ENCODE data around the gene PLCXD1. TPM values are rescaled to one million over a fixed set of nuclear protein-coding genes. Genes with fewer than 3 reads are reported as not detected.

The PLCXD1 gene
- polyA plus RNA-seq, 2 of the 4 experiments (the other 2 are of a cell fraction) = 64.6 to 67.9 TPM

GRCh38 chrX:319579-320125 is 38.5 kb downstream of the PLCXD1 start:
- H3K4me2 ChIP-seq = peak overlapping the region; percentile 98
- peak overlapping the region; percentile 100 for H3K4me3 ChIP-seq
- ATAC-seq (no peak), DNase-seq (ENCODE audit: low read depth in 1 of 2, low spot score in 1 of 2) (no peak), FAIRE-seq (no peak)
- TF ChIP-seq BHLHE40 (IDR thresholded peaks at IDR 0.05; ENCODE audit: low read depth, low read length) (no peak), PHF8 (IDR thresholded peaks at IDR 0.05; ENCODE audit: borderline replicate concordance, low read depth) (no peak), POLR2AphosphoS2 (conservative IDR thresholded peaks at IDR 0.05; ENCODE audit: low read length) (no peak), HES2 (IDR thresholded peaks at IDR 0.05) (no peak), NR3C1 (IDR thresholded peaks at IDR 0.05) (no peak), GATA3 (IDR thresholded peaks at IDR 0.05; ENCODE audit: borderline replicate concordance) (no peak), ZFP36 (IDR thresholded peaks at IDR 0.05; ENCODE audit: borderline replicate concordance, partially characterized antibody) (no peak), ESRRA (IDR thresholded peaks at IDR 0.05; ENCODE audit: borderline replicate concordance, low read length) (no peak), REST (IDR thresholded peaks at IDR 0.05) (no peak), KDM5A (IDR thresholded peaks at IDR 0.05) (no peak), EHF (CRISPR knock-in tag; IDR thresholded peaks at IDR 0.05) (no peak), E2F6 (IDR thresholded peaks at IDR 0.05; ENCODE audit: borderline replicate concordance, low read depth) (no peak), HOXB5 (CRISPR knock-in tag; IDR thresholded peaks at IDR 0.05) (no peak), PBX3 (IDR thresholded peaks at IDR 0.05) (no peak)
- ChIA-PET CTCF (no interaction called here), POLR2A (no interaction called here)
- no peaks in the 10 kb centered on the region for H3K9me3 ChIP-seq
- H3K4me1 ChIP-seq = peaks cover 34% of the 10 kb centered on the region; the same call in 2 of the 3 replicates
- 0% methylated on average over 4 of the region's 41 CpGs for WGBS (ENCODE audit: missing lambda C conversion rate)
- peak overlapping the region; percentile 98 to 99 for H3K27ac ChIP-seq

GRCh38 chrX:320126-320783 is 39.1 kb downstream of the PLCXD1 start:
- ChIA-PET POLR2A (no interaction called here), CTCF (no interaction called here)
- WGBS (ENCODE audit: missing lambda C conversion rate) = 47% methylated on average over 20 of the region's 24 CpGs
- peak overlapping the region; percentile 98 for H3K4me2 ChIP-seq
- peaks cover 35% of the 10 kb centered on the region; the same call in 2 of the 3 replicates for H3K4me1 ChIP-seq
- H3K9me3 ChIP-seq = no peaks in the 10 kb centered on the region
- ATAC-seq = no peak
- no peak for FAIRE-seq
- no peak for TF ChIP-seq NPAS2 (CRISPR knock-in tag; IDR thresholded peaks at IDR 0.05; ENCODE audit: borderline replicate concordance)
- TF ChIP-seq MAX (IDR thresholded peaks at IDR 0.05) = peak; percentile 25; the same call in 1 of the 2 replicates
- H3K27ac ChIP-seq = peak overlapping the region; percentile 98 to 99
- no peak for DNase-seq (ENCODE audit: low read depth in 1 of 2, low spot score in 1 of 2)
- peak overlapping the region; percentile 100 for H3K4me3 ChIP-seq

Data from A549 (cell line).